ENCODE results near the gene PPP1R3C.

The PPP1R3C gene

DNA sequence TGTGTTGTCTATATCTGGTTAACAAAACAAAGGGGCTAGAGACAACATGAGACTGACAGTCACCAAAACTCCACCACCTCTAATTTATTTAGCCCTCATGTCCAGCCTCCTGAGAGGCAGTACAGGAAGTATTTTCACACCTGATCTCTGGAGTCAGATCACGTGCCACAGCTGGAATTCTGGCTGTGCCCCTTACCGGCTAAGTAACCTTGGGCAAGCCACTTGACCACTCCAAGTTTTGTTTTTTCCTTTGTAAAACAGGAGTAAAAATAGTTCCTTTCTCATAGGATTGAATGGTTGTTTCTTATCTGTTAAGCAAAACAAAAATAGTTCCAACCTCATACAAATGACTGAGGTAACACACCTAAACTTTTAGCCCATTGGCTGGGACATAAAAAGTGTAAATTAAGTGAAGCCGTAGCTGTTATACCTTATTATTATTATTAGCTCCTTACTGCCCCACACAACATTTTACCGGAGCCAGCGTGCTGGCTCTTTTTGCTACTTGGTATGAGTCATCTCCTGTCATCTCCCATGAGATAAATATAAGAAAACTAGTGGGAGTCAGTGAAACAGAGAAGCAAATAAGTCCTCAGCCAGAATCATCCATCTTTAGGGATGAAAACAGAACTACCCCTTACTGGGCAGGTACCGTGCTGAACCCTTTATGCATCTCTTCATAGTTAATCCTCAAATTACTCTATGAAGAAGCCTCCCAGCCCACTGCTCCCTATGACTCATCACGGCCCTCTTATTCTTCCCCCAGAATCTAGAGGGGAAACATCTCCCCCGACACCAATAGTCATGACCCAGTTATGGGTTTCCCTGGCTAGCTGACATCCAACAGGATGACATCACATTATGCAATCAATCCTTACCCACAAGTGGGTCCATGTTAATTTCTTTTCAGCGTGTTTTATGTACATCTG is 44.9 kb downstream of the PPP1R3C start:
- Mint-ChIP-seq H3K4me1 (ENCODE audit: low read depth) (no peaks in the 10 kb centered on the region), H3K36me3 (ENCODE audit: low read depth) (no peaks in the 10 kb centered on the region), H3K9me3 (no peaks in the 10 kb centered on the region), H3K4me3 (no peak overlapping the region), H3K27me3 (peaks cover 1% of the 10 kb centered on the region), H3K27ac (no peak overlapping the region)
- intact Hi-C loops (cut with micrococcal nuclease) = no loop called here

- Mint-ChIP-seq H3K9me3 (no peaks in the 10 kb centered on the region), H3K27me3 (peaks cover 1% of the 10 kb centered on the region), H3K4me1 (ENCODE audit: low read depth) (no peaks in the 10 kb centered on the region), H3K4me3 (no peak overlapping the region), H3K36me3 (ENCODE audit: low read depth) (no peaks in the 10 kb centered on the region), H3K27ac (no peak overlapping the region)
- intact Hi-C loops (cut with micrococcal nuclease) = no loop called here
Observed at GRCh38 chr10:91582153-91582554, 50.7 kb downstream of the PPP1R3C start.

DNA sequence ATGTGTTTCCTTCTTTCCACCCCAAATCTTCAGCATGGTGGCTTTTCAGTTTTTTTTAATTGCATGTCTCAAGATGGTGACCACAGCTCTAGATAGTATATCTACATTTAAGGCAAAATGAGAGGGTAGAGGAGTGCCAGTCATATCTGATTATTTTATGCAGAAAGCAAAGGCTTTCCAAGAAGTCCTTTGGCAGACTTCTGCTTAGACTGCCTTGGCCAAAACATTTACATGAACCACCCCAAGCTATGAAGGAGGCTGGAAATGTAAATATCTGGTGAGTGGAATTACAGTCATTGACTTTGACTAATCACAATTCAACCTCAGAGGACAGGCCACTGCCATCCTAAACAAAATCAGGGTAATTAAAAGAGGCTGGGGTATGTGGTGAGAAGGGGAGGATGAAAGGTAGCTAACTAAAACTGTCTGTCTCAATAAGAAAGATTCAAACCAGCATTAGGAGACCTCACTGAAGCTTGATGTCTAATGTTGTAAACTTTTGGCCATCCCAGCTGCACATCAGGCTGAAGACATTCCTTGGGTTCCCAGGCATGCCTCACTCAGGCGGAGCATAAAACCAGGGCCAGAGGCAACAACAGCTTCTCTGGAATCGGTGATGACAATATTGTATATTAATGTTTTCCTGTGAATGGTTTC is 53.4 kb downstream of the PPP1R3C start:
- Mint-ChIP-seq H3K27me3 (peaks cover 2% of the 10 kb centered on the region), H3K4me3 (no peak overlapping the region), H3K36me3 (ENCODE audit: low read depth) (no peaks in the 10 kb centered on the region), H3K27ac (no peak overlapping the region), H3K4me1 (ENCODE audit: low read depth) (no peaks in the 10 kb centered on the region), H3K9me3 (no peaks in the 10 kb centered on the region)
- intact Hi-C loops (cut with micrococcal nuclease) = no loop called here
